Measurements from ENCODE around the gene COX7B.
A peak's percentile ranks its signal among the peaks of the same experiment; 100 is the strongest.
"Not testable (repeated sequence)": the region's sequence is repeated elsewhere in the genome, so short reads cannot be mapped to it uniquely, and the experiment has no call there.

The COX7B gene

DNA sequence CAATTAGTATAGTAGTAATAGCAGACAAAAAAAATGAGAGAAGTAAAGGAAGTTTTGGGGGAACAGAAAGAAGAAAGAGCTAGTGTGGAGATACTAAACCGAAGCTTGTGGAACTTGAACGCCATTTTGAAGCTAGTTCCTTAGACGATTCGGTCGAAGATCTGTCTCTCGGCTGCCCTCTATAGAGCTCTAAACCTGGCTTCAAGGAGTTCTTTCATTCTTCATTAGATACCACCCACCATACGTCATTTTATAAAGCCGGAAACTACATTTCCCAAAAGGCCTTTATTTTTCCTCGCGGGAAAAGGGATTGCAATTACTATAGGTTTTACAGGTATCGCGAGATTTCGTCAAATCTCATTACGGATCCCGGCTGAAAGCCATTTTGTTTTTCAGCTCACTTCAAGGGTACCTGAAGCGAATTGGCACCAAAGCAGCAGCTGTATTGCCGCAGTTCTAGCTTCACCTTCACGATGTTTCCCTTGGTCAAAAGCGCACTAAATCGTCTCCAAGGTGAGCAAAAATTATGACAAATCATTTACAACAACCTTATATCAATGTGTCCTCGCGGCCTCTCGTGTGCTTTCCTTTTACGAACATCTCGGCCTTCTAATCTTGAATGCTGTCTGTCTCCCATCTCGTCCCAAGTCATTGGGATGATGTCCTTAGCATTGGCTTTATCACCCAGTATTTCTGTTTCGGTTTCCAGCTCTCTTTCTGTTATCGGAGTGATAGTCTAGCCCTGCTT lies at the start of gene COX7B:
Gene COX7B, plus strand, starts transcription at position 388 of the 748 bp plus-strand sequence. Its CDS starts 86 bp downstream, at position 474.
- DNase-seq = peak; percentile 47

GRCh38 chrX:77875372-77875771 lies 23.9 kb upstream of the COX7B start:
- DNase-seq = no peak

DNA sequence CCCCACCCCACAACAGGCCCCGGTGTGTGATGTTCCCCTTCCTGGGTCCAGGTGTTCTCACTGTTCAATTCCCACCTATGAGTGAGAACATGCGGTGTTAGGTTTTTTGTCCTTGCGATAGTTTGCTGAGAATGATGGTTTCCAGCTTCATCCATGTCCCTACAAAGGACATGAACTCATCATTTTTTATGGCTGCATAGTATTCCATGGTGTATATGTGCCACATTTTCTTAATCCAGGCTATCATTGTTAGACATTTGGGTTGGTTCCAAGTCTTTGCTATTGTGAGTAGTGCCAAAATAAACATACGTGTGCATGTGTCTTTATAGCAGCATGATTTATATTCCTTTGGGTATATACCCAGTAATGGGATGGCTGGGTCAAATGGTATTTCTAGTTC lies 17.9 kb upstream of the COX7B start:
- not testable (repeated sequence) for DNase-seq

- DNase-seq = no peak
Measured at GRCh38 chrX:77892887-77893286, 6.4 kb upstream of the COX7B start.

- DNase-seq = no peak
Measured at GRCh38 chrX:77893713-77894112, 5.6 kb upstream of the COX7B start.

DNA sequence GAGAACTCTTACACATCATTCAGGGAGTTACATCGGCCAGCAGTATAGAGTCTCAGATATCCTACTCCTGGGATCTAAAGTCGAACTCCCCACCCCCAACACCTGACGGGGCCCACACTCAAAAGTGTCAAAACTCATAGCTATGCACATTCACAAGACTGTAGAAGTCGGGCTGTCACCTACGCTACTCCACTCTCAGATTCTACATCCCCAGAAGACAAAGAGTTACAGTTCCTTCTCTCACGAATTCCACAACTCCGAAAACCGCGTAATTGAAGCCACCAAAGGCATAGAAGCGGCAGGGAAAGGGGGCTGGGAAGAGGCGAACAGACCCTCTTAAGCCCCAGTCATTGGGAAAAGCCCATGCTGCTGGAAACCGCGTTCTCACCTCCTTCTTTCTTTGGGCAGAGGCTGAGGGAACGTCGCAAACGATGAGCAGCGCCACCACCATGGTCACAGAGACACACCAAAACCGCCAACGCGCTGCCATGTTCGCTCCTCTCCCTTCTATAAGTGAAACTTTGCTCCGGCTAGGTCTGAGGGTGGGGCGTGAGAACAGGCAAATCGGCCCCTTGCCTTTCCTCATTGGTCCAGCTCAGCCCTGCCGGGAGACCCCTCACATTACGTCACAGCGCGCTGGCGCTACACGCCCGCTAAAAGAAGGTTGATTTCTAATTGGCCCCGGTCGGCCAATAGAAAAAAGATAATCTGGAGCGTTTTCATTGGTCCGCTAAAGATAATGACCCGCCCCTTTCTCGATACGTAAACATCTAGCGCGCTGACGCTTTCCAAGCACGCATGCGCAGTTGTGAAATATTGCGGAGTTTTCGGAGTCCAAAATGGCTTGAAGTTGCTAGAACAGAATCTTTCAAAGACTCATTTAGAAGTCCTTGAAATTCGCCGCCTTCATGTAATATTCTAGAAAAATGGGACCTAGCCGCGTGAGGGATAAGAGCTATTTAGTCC lies 4.1 kb upstream of the COX7B start, which contains the start of gene MAGT1:
Gene MAGT1, minus strand, starts transcription at position 515 of the 966 bp plus-strand sequence. Its CDS starts 25 bp downstream, at position 490.
- DNase-seq = peak; percentile 76

GRCh38 chrX:77900688-77901087 lies 1.4 kb downstream of the COX7B start:
- no peak for DNase-seq

- DNase-seq = no peak
Measured at GRCh38 chrX:77901506-77901905, 2.2 kb downstream of the COX7B start.

DNA sequence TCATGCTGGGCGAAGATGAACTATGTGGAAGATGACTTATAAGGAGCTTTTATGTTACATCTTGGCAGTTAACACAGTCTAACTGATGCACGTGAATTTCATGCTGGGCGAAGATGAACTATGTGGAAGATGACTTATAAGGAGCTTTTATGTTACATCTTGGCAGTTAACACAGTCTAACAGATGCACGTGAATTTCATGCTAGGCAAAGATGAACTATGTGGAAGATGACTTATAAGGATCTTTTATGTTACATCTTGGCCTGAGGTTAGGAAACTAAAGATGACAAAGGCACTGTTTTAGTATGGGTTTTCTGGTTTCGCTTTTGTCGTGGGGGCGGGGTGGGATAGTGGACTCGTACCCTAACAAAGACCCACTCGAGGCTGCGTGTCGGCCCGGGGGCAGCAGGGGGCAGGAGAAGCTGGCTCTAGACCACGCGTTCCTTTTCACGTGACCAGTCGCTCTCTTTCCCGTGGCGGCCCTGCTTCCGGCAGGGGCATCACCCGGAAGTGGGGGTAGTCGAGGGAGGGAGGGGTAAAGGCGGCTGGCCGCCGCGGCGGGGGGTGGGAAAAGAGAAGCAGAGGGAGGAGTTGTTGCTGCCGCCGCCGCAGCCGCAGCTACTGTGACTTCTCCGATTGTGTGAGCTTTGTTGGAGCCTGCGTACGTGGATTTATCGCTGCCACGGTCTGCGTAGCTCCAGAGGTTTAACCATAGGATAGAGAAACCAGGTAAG lies 11.0 kb downstream of the COX7B start, which contains the start of gene ATP7A:
Gene ATP7A, plus strand, starts transcription at position 586 of the 733 bp plus-strand sequence. CDS start 60,949 bp downstream, outside the sequence.
- peak; percentile 83 for DNase-seq

DNA sequence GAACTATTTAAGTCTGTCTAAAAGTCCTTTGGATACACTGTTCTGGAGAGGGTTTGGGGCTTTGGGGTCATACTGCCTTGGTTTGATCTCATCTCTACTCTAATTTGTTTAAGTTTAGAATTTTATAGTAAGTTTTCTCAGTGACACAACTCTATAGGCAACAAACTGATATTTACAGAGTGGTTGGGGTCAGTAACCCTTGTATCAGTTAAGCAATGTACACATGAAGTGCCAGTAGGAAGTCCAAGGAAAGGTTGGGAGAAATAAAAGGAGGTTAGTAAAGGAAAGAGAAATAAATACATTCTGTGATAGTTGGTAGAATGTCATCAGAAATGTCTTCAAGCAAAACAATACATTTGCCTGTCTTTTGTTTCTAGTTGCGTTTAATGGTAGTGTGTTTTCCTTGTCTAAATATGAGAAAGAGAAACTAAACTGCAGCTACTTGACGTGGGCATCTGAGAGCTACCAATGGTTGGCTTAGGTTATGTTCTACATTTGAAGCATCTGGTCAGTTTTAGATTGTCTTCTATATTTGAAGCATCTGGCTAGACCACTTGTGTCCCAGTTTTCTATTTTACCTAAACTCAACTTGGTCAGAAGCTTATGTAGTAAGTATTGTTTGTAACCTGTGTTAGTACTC lies 18.1 kb downstream of the COX7B start:
- no peak for DNase-seq

DNA sequence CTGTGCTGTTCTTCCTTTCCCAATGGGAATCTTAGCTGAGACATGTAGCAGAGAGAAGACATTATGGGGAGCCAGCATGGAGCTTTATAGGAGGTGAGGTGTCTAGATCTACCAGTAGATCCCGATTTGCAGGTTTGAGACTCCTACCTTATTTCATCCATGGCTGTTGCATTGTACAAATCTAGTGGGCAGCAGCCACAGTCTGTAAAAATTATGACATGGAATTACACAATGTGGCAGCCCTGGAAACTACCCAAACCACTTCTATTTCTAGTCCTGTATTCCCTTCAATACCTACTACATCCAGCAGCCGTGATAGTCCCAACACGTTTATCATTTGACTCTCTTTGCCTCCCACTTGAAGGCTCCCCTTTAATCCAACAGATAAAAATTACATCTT lies 19.3 kb downstream of the COX7B start:
- no peak for DNase-seq

GRCh38 chrX:77919370-77919769 lies 20.1 kb downstream of the COX7B start:
- DNase-seq = not testable (repeated sequence)

- DNase-seq = no peak
Measured at GRCh38 chrX:77922787-77923186, 23.5 kb downstream of the COX7B start.

DNA sequence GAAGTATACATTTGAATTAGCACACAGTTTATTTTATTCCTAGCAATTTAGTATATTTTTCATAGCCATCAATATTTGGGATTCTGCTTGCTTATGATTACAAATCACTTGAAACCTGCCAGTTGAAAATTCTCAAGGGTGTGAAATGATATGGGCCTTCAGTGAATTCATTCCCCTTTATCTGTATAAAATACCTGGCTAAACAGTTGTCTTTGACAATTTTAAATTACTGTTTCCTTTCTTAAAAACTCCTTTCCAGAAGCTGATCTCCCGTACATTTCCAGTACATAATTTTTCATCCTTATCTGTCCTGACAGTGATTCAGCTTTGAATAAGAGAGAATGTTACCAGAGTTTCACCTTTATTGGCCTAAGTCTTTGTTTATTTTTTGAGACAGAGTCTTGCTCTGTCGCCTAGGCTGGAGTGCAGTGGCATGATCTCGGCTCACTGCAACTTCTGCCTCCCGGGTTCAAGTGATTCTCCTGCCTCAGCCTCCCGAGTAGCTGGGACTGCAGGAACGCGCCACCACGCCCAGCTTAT lies 25.1 kb downstream of the COX7B start:
- no peak for DNase-seq

GRCh38 chrX:77925764-77926163 lies 26.5 kb downstream of the COX7B start:
- DNase-seq = no peak

DNA sequence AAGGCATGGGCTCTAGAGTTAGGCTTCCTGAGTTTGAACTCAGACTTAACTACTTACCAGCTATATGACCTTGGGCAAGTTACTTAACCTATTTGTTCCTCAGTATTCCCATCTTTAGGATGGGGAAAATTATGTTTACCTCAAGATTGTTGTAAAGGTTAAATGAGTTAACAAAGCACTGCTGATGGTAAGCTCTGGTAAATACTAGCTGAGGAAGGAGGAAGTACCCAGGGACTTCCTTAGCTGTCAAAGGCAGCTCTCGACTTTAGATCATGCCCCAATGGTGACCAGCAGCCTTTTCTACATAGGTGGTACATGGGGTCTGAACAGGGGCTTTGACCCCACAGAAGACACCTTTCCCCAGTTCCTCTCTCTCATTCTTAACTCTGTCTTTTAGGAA lies 31.3 kb downstream of the COX7B start:
- no peak for DNase-seq

DNA sequence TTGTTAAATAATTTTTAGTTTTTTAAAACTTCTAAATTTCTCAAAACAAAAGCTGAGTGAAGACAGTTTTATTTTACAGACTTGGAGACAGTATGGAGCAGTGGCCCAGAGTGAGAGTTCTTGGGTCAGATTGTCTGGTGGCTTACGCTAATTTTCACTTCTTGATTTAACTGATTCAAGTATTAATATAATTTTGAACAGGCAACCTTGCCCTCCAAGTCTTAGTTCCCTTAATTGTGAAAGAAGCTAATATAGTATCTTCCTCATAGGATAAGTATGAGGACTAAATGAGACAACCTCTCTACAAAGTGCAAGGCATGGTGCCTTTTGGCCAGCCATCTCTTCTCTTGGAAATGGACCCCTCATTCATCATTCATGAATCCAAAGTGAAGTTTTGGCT lies 36.6 kb downstream of the COX7B start:
- no peak for DNase-seq

DNA sequence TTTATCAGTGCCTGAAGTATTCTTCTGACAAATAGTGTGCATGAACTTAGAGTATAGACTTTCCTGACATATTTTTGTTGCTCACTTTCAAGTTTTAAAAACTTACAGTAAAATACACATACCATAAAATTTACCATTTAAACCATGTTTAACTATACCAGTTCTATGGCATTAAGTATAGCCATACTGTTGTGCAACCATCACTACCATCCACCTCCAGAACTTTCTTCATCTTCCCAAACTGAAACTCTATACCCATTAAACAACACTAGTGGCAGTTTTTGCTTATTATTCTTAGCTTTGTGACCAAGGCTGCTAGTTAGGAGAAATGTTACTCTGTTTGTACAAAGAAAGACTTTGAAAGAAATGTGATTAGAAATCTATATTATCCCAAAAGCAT lies 37.0 kb downstream of the COX7B start:
- DNase-seq = no peak

GRCh38 chrX:77937291-77937690 lies 38.0 kb downstream of the COX7B start:
- no peak for DNase-seq

DNA sequence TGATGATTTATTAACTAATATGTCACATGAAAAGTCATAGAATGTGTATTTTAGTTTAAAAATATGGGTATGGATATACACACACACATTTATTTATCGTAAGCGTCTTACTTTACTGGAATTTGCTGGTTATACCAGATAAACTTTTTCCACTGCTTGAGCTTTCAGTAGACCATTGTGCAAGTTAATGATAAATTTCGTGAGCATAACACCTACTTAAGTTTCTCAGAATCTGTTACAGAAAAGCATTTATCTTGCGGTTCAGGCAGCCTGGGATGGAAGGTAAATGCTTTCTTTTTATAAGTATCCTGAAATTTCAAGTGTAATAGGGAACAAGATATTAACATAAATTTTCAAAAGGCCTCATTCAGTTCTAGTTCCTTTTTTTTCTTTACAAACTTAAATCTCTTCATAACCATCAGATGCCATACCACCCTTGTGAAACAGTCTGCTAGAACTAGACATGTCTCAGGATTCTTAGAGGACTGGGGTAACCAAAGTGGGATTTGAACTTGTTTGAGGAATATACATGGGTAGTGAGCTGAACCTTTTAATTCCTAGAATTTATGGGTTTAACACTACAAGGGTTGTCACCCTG lies 38.9 kb downstream of the COX7B start:
- DNase-seq = no peak

- not testable (repeated sequence) for DNase-seq
Measured at GRCh38 chrX:77945031-77945430, 45.8 kb downstream of the COX7B start.
